ENCODE results near the gene RPS29.

RPS29 gene

DNA sequence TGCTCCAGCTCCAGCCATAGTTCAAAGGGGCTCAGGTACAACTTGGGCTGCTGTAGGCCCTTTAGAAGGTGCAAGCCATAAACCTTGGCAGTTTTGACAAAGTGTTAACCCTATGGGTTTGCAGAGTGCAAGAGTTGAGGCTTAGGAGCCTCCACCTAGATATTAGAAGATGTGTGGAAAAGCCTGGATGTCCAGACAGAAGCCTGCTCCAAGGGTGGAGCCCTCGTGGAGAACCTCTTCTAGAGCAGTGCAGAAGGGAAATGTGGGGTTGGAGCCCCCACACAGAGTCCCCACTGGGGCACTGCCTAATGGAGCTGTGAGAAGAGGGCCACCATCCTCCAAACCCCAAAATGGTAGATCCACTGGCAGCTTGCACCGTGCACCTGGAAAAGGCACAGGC is 45.1 kb downstream of the RPS29 start:
- no peak for TF ChIP-seq CTCF (IDR thresholded peaks at IDR 0.05; ENCODE audit: control insufficient read depth, insufficient read depth, low read depth, low read length, missing control alignments)
- no peak overlapping the region for H3K4me3 ChIP-seq (ENCODE audit: control insufficient read depth, low read depth, low read length)
- no peak for DNase-seq (ENCODE audit: low read depth)

GRCh38 chr14:49538852-49539251 is 47.3 kb downstream of the RPS29 start:
- TF ChIP-seq CTCF (IDR thresholded peaks at IDR 0.05; ENCODE audit: control insufficient read depth, insufficient read depth, low read depth, low read length, missing control alignments): no peak
- H3K4me3 ChIP-seq (ENCODE audit: control insufficient read depth, low read depth, low read length): no peak overlapping the region
- no peak for DNase-seq (ENCODE audit: low read depth)
